ENCODE measurements around the gene TGFB1.

The TGFB1 gene

GRCh38 chr19:41364524-41365391 is 11.0 kb upstream of the TGFB1 start:
- H3K4me1 ChIP-seq (ENCODE audit: control extremely low read depth in 1 of 4, control insufficient read depth in 4 of 4, insufficient read depth in 4 of 4, low read length in 3 of 4), result peaks cover 8 to 58% (median 46%) of the 10 kb centered on the region in 4 experiments
- no peaks in the 10 kb centered on the region for H3K27me3 ChIP-seq (replicated peaks in 2 of 5; ENCODE audit: control insufficient read depth in 4 of 5, insufficient read depth in 5 of 5, low read length in 4 of 5)
- no peaks in the 10 kb centered on the region for H3K9me3 ChIP-seq (ENCODE audit: control extremely low read depth in 1 of 5, control insufficient read depth in 4 of 5, insufficient read depth in 2 of 5, low read depth in 1 of 5, low read length in 4 of 5)
- H3K36me3 ChIP-seq (ENCODE audit: control insufficient read depth in 4 of 4, insufficient read depth in 4 of 4, low read length in 3 of 4), result peaks cover 0 to 9% (median 4%) of the 10 kb centered on the region in 4 experiments
- DNase-seq, result peak in 2 of 3 donors; percentile 71 to 80
- H3K4me3 ChIP-seq (ENCODE audit: control insufficient read depth in 1 of 7, extremely low read depth in 1 of 7, insufficient read depth in 4 of 7, low read depth in 2 of 7, low read length in 6 of 7), result peak overlapping the region; percentile 68 to 93 (median 88)
- H3K27ac ChIP-seq (ENCODE audit: insufficient read depth in 1 of 2, low read depth in 1 of 2, low read length in 2 of 2, poor library complexity in 1 of 2, severe bottlenecking in 2 of 2), result peak overlapping the region; percentile 100
- 67% methylated on average over 3 of the region's 14 CpGs for WGBS (ENCODE audit: insufficient coverage)
- ChIA-PET POLR2A (interaction anchor here (0.8 to 2.2 kb wide), 2 partner anchors 11 to 43 kb away, joined by 6 to 31 read pairs; partner anchors contain the start of gene TGFB1), CTCF (interaction anchor here (1.0 to 5.9 kb wide), 7 partner anchors 8 to 229 kb away, joined by 3 to 56 read pairs (median 4); partner anchors contain the start of genes TGFB1 and TMEM91)

DNA sequence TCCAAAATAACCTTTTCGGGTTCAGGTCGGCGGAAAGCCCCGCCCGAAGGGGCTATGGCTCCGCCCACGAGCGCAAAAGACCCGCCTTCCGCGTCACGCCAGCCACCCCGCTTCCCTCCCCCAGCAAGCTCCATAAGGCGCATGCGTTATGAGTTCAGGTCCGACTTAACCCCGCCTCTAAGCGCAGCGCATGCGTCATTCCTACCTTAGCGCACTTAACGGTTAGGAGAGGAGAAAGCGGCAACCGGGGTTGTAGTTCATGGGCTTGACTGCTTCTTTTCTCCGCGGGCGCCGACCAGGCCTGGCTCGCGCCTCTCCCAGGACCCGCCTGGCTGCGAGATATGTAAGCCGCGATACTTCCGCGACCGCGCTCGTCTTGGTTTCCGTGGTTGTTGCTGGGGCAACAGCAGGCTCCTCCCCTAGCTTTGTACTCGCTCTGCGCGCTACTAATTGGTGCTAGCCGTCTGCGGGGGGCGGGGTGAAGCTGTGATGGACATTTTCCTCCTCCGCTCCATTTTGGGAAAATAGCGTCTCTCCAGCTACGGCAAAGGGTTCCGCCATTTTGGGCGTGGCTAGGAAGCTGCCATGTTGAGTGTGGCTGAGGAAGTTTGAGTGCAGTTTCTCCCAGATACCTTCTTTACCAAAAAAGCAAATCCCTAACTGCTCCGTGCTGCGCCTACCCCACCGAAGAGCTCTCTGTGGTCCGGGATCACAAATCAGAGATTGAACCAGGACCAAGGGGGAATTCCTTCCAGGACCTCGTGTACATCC is 10.2 kb upstream of the TGFB1 start, which contains the start of gene B9D2:
Gene B9D2, minus strand, starts transcription at position 397 of the 771 bp plus-strand sequence. CDS start 630 bp downstream, outside the sequence.
- H3K36me3 ChIP-seq (ENCODE audit: control insufficient read depth in 4 of 4, insufficient read depth in 4 of 4, low read length in 3 of 4), result peaks cover 0 to 10% (median 4%) of the 10 kb centered on the region in 4 experiments
- H3K4me3 ChIP-seq (ENCODE audit: control insufficient read depth in 1 of 7, extremely low read depth in 1 of 7, insufficient read depth in 4 of 7, low read depth in 2 of 7, low read length in 6 of 7), result peak within 1 kb of the TSS; percentile 68 to 93 (median 88)
- no peaks in the 10 kb centered on the region for H3K9me3 ChIP-seq (ENCODE audit: control extremely low read depth in 1 of 5, control insufficient read depth in 4 of 5, insufficient read depth in 2 of 5, low read depth in 1 of 5, low read length in 4 of 5)
- peaks cover 8 to 54% (median 46%) of the 10 kb centered on the region in 4 experiments for H3K4me1 ChIP-seq (ENCODE audit: control extremely low read depth in 1 of 4, control insufficient read depth in 4 of 4, insufficient read depth in 4 of 4, low read length in 3 of 4)
- CTCF ChIA-PET, result interaction anchor here (0.9 to 5.9 kb wide), 8 partner anchors 9 to 727 kb away, joined by 3 to 56 read pairs (median 3); partner anchors contain the start of genes TGFB1 and TMEM91
- peak; percentile 99 to 100 (median 99) for DNase-seq
- under 1% methylated on average over 43 of the region's 56 CpGs for WGBS (ENCODE audit: insufficient coverage)
- no peaks in the 10 kb centered on the region for H3K27me3 ChIP-seq (replicated peaks in 2 of 5; ENCODE audit: control insufficient read depth in 4 of 5, insufficient read depth in 5 of 5, low read length in 4 of 5)
- H3K27ac ChIP-seq (ENCODE audit: insufficient read depth in 1 of 2, low read depth in 1 of 2, low read length in 2 of 2, poor library complexity in 1 of 2, severe bottlenecking in 2 of 2), result peak within 1 kb of the TSS; percentile 100
- POLR2A ChIA-PET, result interaction anchor here (0.9 to 2.2 kb wide), 3 partner anchors 11 to 40 kb away, joined by 4 to 31 read pairs (median 4); partner anchors contain the start of gene TGFB1

DNA sequence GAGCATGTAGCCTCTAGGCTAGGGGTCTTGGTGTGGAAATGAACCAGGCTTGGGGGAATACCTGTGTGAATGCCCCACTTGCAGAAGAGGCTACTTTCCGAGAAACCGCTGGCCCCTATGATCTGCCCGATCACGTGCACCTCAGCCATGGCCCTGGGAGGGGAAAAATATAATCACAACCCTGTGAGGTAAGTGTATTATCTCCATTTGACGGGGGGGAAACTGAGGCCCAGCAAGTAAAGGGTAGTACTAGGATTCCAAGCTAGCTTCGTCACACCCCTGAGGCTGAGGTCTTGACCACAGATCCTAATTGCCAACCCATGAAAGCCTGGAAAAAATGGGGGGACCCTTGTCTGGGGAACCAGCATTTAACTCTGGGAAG is 9.6 kb upstream of the TGFB1 start:
- peak overlapping the region; percentile 68 to 93 (median 88) for H3K4me3 ChIP-seq (ENCODE audit: control insufficient read depth in 1 of 7, extremely low read depth in 1 of 7, insufficient read depth in 4 of 7, low read depth in 2 of 7, low read length in 6 of 7)
- WGBS (ENCODE audit: insufficient coverage), result 54% methylated on average over 6 of the region's 6 CpGs
- H3K9me3 ChIP-seq (ENCODE audit: control extremely low read depth in 1 of 5, control insufficient read depth in 4 of 5, insufficient read depth in 2 of 5, low read depth in 1 of 5, low read length in 4 of 5), result no peaks in the 10 kb centered on the region
- peak overlapping the region; percentile 100 for H3K27ac ChIP-seq (ENCODE audit: insufficient read depth in 1 of 2, low read depth in 1 of 2, low read length in 2 of 2, poor library complexity in 1 of 2, severe bottlenecking in 2 of 2)
- H3K36me3 ChIP-seq (ENCODE audit: control insufficient read depth in 4 of 4, insufficient read depth in 4 of 4, low read length in 3 of 4), result peaks cover 0 to 10% (median 4%) of the 10 kb centered on the region in 4 experiments
- no peak for DNase-seq
- POLR2A ChIA-PET, result interaction anchor here (0.9 to 2.2 kb wide), 3 partner anchors 10 to 40 kb away, joined by 4 to 31 read pairs (median 4); partner anchors contain the start of gene TGFB1
- no peaks in the 10 kb centered on the region for H3K27me3 ChIP-seq (replicated peaks in 2 of 5; ENCODE audit: control insufficient read depth in 4 of 5, insufficient read depth in 5 of 5, low read length in 4 of 5)
- CTCF ChIA-PET, result interaction anchor here (0.9 to 5.9 kb wide), 7 partner anchors 9 to 727 kb away, joined by 3 to 56 read pairs (median 3); partner anchors contain the start of gene TGFB1
- H3K4me1 ChIP-seq (ENCODE audit: control extremely low read depth in 1 of 4, control insufficient read depth in 4 of 4, insufficient read depth in 4 of 4, low read length in 3 of 4), result peaks cover 8 to 51% (median 42%) of the 10 kb centered on the region in 4 experiments

GRCh38 chr19:41362143-41362847 is 8.6 kb upstream of the TGFB1 start:
- peaks cover 9 to 50% (median 43%) of the 10 kb centered on the region in 4 experiments for H3K4me1 ChIP-seq (ENCODE audit: control extremely low read depth in 1 of 4, control insufficient read depth in 4 of 4, insufficient read depth in 4 of 4, low read length in 3 of 4)
- 100% methylated on average over 4 of the region's 10 CpGs for WGBS (ENCODE audit: insufficient coverage)
- H3K36me3 ChIP-seq (ENCODE audit: control insufficient read depth in 4 of 4, insufficient read depth in 4 of 4, low read length in 3 of 4), result peaks cover 0 to 10% (median 4%) of the 10 kb centered on the region in 4 experiments
- ChIA-PET CTCF (interaction anchor here (0.6 to 5.9 kb wide), 4 partner anchors 8 to 53 kb away, joined by 3 to 56 read pairs (median 4); partner anchors contain the start of gene TGFB1), POLR2A (no interaction called here)
- H3K27ac ChIP-seq (ENCODE audit: insufficient read depth in 1 of 2, low read depth in 1 of 2, low read length in 2 of 2, poor library complexity in 1 of 2, severe bottlenecking in 2 of 2), result no peak overlapping the region
- H3K4me3 ChIP-seq (ENCODE audit: control insufficient read depth in 1 of 7, extremely low read depth in 1 of 7, insufficient read depth in 4 of 7, low read depth in 2 of 7, low read length in 6 of 7), result no peak overlapping the region
- H3K9me3 ChIP-seq (ENCODE audit: control extremely low read depth in 1 of 5, control insufficient read depth in 4 of 5, insufficient read depth in 2 of 5, low read depth in 1 of 5, low read length in 4 of 5), result no peaks in the 10 kb centered on the region
- H3K27me3 ChIP-seq (replicated peaks in 2 of 5; ENCODE audit: control insufficient read depth in 4 of 5, insufficient read depth in 5 of 5, low read length in 4 of 5), result no peaks in the 10 kb centered on the region
- peak in 2 of 3 donors; percentile 24 to 38 for DNase-seq

DNA sequence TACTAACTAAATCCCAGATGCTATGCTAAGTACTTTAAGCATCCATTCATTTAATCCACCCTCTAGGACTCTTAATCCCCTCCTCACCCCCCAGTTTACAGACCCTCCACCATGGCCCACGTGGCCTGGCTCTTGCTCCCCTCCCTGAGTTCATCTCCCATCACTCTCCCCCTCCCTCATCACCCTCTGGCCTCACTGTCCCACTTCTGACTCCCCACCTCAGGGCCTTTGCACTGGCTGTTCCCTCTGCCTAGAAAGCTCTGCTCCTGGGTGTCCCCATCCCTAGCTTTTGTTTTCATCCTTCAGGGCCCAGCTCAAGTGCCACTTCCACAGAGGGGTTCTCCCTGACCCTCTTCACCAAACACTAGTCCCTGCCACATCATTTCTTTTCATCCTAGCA is 6.0 kb upstream of the TGFB1 start:
- no peak overlapping the region for H3K4me3 ChIP-seq (ENCODE audit: control insufficient read depth in 1 of 7, extremely low read depth in 1 of 7, insufficient read depth in 4 of 7, low read depth in 2 of 7, low read length in 6 of 7)
- no peaks in the 10 kb centered on the region for H3K9me3 ChIP-seq (ENCODE audit: control extremely low read depth in 1 of 5, control insufficient read depth in 4 of 5, insufficient read depth in 2 of 5, low read depth in 1 of 5, low read length in 4 of 5)
- peaks cover 2 to 14% (median 4%) of the 10 kb centered on the region in 4 experiments for H3K36me3 ChIP-seq (ENCODE audit: control insufficient read depth in 4 of 4, insufficient read depth in 4 of 4, low read length in 3 of 4)
- no peak for DNase-seq
- CTCF ChIA-PET, result interaction anchor here (0.8 to 1.2 kb wide), 4 partner anchors 8 to 39 kb away, joined by 3 to 4 read pairs (median 3); no protein-coding TSS in a partner anchor
- WGBS (ENCODE audit: insufficient coverage), result 100% methylated on average over 1 of the region's 1 CpG
- H3K27ac ChIP-seq (ENCODE audit: insufficient read depth in 1 of 2, low read depth in 1 of 2, low read length in 2 of 2, poor library complexity in 1 of 2, severe bottlenecking in 2 of 2), result no peak overlapping the region
- POLR2A ChIA-PET, result no interaction called here
- peaks cover 14 to 53% (median 51%) of the 10 kb centered on the region in 4 experiments for H3K4me1 ChIP-seq (ENCODE audit: control extremely low read depth in 1 of 4, control insufficient read depth in 4 of 4, insufficient read depth in 4 of 4, low read length in 3 of 4)
- H3K27me3 ChIP-seq (replicated peaks in 2 of 5; ENCODE audit: control insufficient read depth in 4 of 5, insufficient read depth in 5 of 5, low read length in 4 of 5), result no peaks in the 10 kb centered on the region

GRCh38 chr19:41357746-41358145 is 4.0 kb upstream of the TGFB1 start:
- Histone ChIP-seq H3K27ac (ENCODE audit: insufficient read depth in 1 of 2, low read depth in 1 of 2, low read length in 2 of 2, poor library complexity in 1 of 2, severe bottlenecking in 2 of 2) (no peak overlapping the region), H3K9me3 (ENCODE audit: control extremely low read depth in 1 of 5, control insufficient read depth in 4 of 5, insufficient read depth in 2 of 5, low read depth in 1 of 5, low read length in 4 of 5) (no peaks in the 10 kb centered on the region), H3K4me3 (ENCODE audit: control insufficient read depth in 1 of 7, extremely low read depth in 1 of 7, insufficient read depth in 4 of 7, low read depth in 2 of 7, low read length in 6 of 7) (peak overlapping the region in 1 of 7 experiments; percentile 11), H3K27me3 (replicated peaks in 2 of 5; ENCODE audit: control insufficient read depth in 4 of 5, insufficient read depth in 5 of 5, low read length in 4 of 5) (no peaks in the 10 kb centered on the region), H3K4me1 (ENCODE audit: control extremely low read depth in 1 of 4, control insufficient read depth in 4 of 4, insufficient read depth in 4 of 4, low read length in 3 of 4) (peaks cover 6 to 51% (median 47%) of the 10 kb centered on the region in 4 experiments), H3K36me3 (ENCODE audit: control insufficient read depth in 4 of 4, insufficient read depth in 4 of 4, low read length in 3 of 4) (peaks cover 2 to 14% (median 4%) of the 10 kb centered on the region in 4 experiments)
- CTCF ChIA-PET, result interaction anchor here (0.8 to 8.0 kb wide), 8 partner anchors 7 to 220 kb away, joined by 3 to 69 read pairs (median 4); partner anchors contain the start of genes B9D2 and TMEM91
- POLR2A ChIA-PET, result no interaction called here
- 92% methylated on average over 12 of the region's 13 CpGs for WGBS (ENCODE audit: insufficient coverage)
- DNase-seq, result no peak
